Mucosa of descending colon (tissue), 3 donors: Measurements from ENCODE around the gene NEURL1B. TPM values are rescaled to one million over a fixed set of nuclear protein-coding genes. Genes with fewer than 3 reads are reported as not detected.

Source experiments
- ATAC-seq: fragments of 200-7000 bp; cut with Tn5 transposase; one replicate; pipeline ENCODE4 v1.9.1; 2020; ENCODE audit warnings: mild to moderate bottlenecking, moderate library complexity
- DNase-seq, 3 donors: peaks; one replicate each; pipeline ENCODE4 v3.0.0-alpha.2; 2020
- H3K36me3 ChIP-seq: fragments of 200-600 bp; one replicate; pipeline ENCODE4 v1.8.0; 2021; ENCODE audit warnings: low read depth, mild to moderate bottlenecking
- H3K4me1 ChIP-seq: fragments of 200-600 bp; one replicate; pipeline ENCODE4 v1.8.0; 2021; ENCODE audit warnings: low read depth, mild to moderate bottlenecking
- H3K4me3 ChIP-seq: fragments of 200-600 bp; one replicate; pipeline ENCODE4 v1.8.0; 2021; ENCODE audit warnings: mild to moderate bottlenecking
- H3K9me3 ChIP-seq: fragments of 200-600 bp; one replicate; pipeline ENCODE4 v1.8.0; 2021; ENCODE audit warnings: mild to moderate bottlenecking
- CTCF ChIP-seq: fragments of 200-600 bp; IDR thresholded peaks from one replicate; pipeline ENCODE4 v1.8.0; 2022; ENCODE audit warnings: antibody characterized with exemption, mild to moderate bottlenecking
- intact Hi-C, 2 donors: fragments of 100-400 bp; cut with DNase I in 1 of 2; cut with micrococcal nuclease in 1 of 2; formaldehyde crosslinking; loops; one replicate each; pipeline versions ENCODE4 v1.11.0 to v1.11.1; 2022; cut with DNase I, micrococcal nuclease
- total RNA-seq, 3 donors: library from RNA; stranded (reverse); fragmentation: NEBNext Ultra II Directional in 2 of 3; extraction: Animal tissue kit (Norgen Biotek cat#: 25700) in 2 of 3; gene quantifications; one replicate each; pipeline versions ENCODE4 v1.2.1 to v1.2.4, GENCODE V29; 2021 to 2023
- donor health status: DM: no; HTN: no; CAD: no; lungs with moderate emphysema.
- donor health status: DM: no; HTN: no; CAD: no.
- donor health status: DM: no; HTN: yes; CAD: no.

NEURL1B gene
- total RNA-seq, 3 donors from 2014 or later: 65.7 to 97.6 (median 96.6) TPM

- DNase-seq (no peak), ATAC-seq (no peak)
- TF ChIP-seq CTCF: no peak
- H3K9me3 ChIP-seq: no peaks in the 10 kb centered on the region
- intact Hi-C loops: no loop called here
- no peaks in the 10 kb centered on the region for H3K36me3 ChIP-seq
- no peaks in the 10 kb centered on the region for H3K4me1 ChIP-seq
- H3K4me3 ChIP-seq: no peak overlapping the region
These were observed 86.5 kb downstream of the NEURL1B start for GRCh38 chr5:172727551-172727950.

GRCh38 chr5:172728481-172729241, 87.6 kb downstream of the NEURL1B start:
- no peak for TF ChIP-seq CTCF
- Histone ChIP-seq H3K36me3 (no peaks in the 10 kb centered on the region), H3K9me3 (no peaks in the 10 kb centered on the region), H3K4me1 (peaks cover 6% of the 10 kb centered on the region), H3K4me3 (no peak overlapping the region)
- intact Hi-C loops: no loop called here
- DNase-seq (no peak), ATAC-seq (no peak)

GRCh38 chr5:172729588-172729987, 88.5 kb downstream of the NEURL1B start:
- DNase-seq (no peak), ATAC-seq (no peak)
- Histone ChIP-seq H3K4me3 (no peak overlapping the region), H3K4me1 (peaks cover 12% of the 10 kb centered on the region), H3K36me3 (no peaks in the 10 kb centered on the region), H3K9me3 (no peaks in the 10 kb centered on the region)
- intact Hi-C loops: no loop called here
- no peak for TF ChIP-seq CTCF

GRCh38 chr5:172730222-172730621, 89.2 kb downstream of the NEURL1B start:
- ATAC-seq (no peak), DNase-seq (no peak)
- intact Hi-C loops: no loop called here

GRCh38 chr5:172730981-172731679, 90.1 kb downstream of the NEURL1B start:
- DNase-seq (peak in 1 of 3 donors; percentile 61), ATAC-seq (peak; percentile 74)
- H3K4me1 ChIP-seq: peaks cover 12% of the 10 kb centered on the region
- H3K36me3 ChIP-seq: no peaks in the 10 kb centered on the region
- intact Hi-C loops: no loop called here
- no peaks in the 10 kb centered on the region for H3K9me3 ChIP-seq
- no peak for TF ChIP-seq CTCF
- no peak overlapping the region for H3K4me3 ChIP-seq

More at GRCh38 chr5:172730222-172730621, 89.2 kb downstream of the NEURL1B start:
- no peak for TF ChIP-seq CTCF
- Histone ChIP-seq H3K36me3 (no peaks in the 10 kb centered on the region), H3K4me3 (no peak overlapping the region), H3K4me1 (peaks cover 12% of the 10 kb centered on the region), H3K9me3 (no peaks in the 10 kb centered on the region)
